K562 (cell line): ENCODE measurements around the gene MED13L. TPM values are rescaled to one million over a fixed set of nuclear protein-coding genes. Genes with fewer than 3 reads are reported as not detected.
"Not testable (repeated sequence)": the region's sequence is repeated elsewhere in the genome, so short reads cannot be mapped to it uniquely, and the experiment has no call there.

ENCODE experiments used
- ATAC-seq: fragments of 200-7000 bp; cut with Tn5 transposase; 3 replicates; pipeline ENCODE4 v1.9.1; 2020; ENCODE audit warnings: moderate library complexity
- BruUV-seq: library from RNA; stranded (reverse); fragments of 400-500 nt; replicated peaks from 2 replicates; lab custom pipeline; 2021; lab: Mats Ljungman, UMichigan
- CTCF ChIA-PET: fragments of 300-600 bp; formaldehyde crosslinking; extraction: SDS; loops from one replicate; lab custom pipeline; 2021; ENCODE audit warnings: low intra/inter-chr PET ratio; lab: Yijun Ruan, JAX
- POLR2A ChIA-PET: fragments of 300-600, 350-650 bp; sonication (Branson Sonifier 250); formaldehyde crosslinking; extraction: SDS; loops from one replicate; lab custom pipeline; 2021; ENCODE audit warnings: antibody characterized with exemption, inconsistent platforms; lab: Yijun Ruan, JAX
- DNase-seq, 4 experiments: peaks; one replicate each; pipeline versions ENCODE4 v3.0.0 to v3.0.0-alpha.2; 2011 to 2018; ENCODE audit warnings: low spot score in 3 of 4, mixed read lengths in 3 of 4; ENCODE audit errors: extremely low read depth in 1 of 4
- FAIRE-seq: peaks from 2 replicates; lab custom pipeline; 2011; peaks lifted over from hg19 to GRCh38; lab: Jason Lieb, UNC
- H2AFZ ChIP-seq: 2 replicates; pipeline ENCODE4 v1.6.0; 2011; ENCODE audit warnings: low read depth, low read length, control low read depth, inconsistent platforms
- H3K27ac ChIP-seq: fragments of 200-600 bp; 3 replicates; pipeline ENCODE4 v1.8.0; 2011; ENCODE audit warnings: low read depth, mild to moderate bottlenecking, control low read depth, inconsistent platforms, low read length, moderate library complexity, mixed read lengths; ENCODE audit errors: extremely low read depth
- H3K27me3 ChIP-seq, 2 experiments: fragments of 300-600 bp in 1 of 2; 2 replicates in 1 of 2; 3 replicates in 1 of 2; pipeline versions ENCODE4 v1.6.0 to v1.8.0; 2011; ENCODE audit warnings: inconsistent platforms in 2 of 2, low read length in 2 of 2, mild to moderate bottlenecking in 1 of 2, mixed read lengths in 1 of 2, moderate library complexity in 1 of 2; ENCODE audit not compliant: control insufficient read depth in 2 of 2, insufficient read depth in 2 of 2
- H3K36me3 ChIP-seq: fragments of 300-600 bp; 3 replicates; pipeline ENCODE4 v1.8.0; 2011; ENCODE audit warnings: mild to moderate bottlenecking, low read length, inconsistent platforms; ENCODE audit not compliant: control insufficient read depth, insufficient read depth
- H3K4me1 ChIP-seq, 2 experiments: fragments of 200-600 bp in 1 of 2; replicated peaks in 1 of 2; 2 replicates in 1 of 2; 3 replicates in 1 of 2; pipeline versions ENCODE4 v1.5.1 to v1.8.0; 2011; ENCODE audit warnings: inconsistent platforms in 2 of 2, low read length in 2 of 2, mild to moderate bottlenecking in 1 of 2, mixed read lengths in 1 of 2, moderate library complexity in 1 of 2; ENCODE audit not compliant: control insufficient read depth in 2 of 2, insufficient read depth in 2 of 2
- H3K4me2 ChIP-seq: 2 replicates; pipeline ENCODE4 v1.6.1; 2011; ENCODE audit warnings: low read length, control low read depth, inconsistent platforms, mixed read lengths; ENCODE audit not compliant: insufficient read depth
- H3K4me3 ChIP-seq: fragments of 200-600 bp; sonication (generic), shearing (Covaris generic); 2 replicates; pipeline ENCODE4 v1.5.1; 2016; ENCODE audit warnings: control low read depth, inconsistent platforms
- H3K79me2 ChIP-seq: fragments of 200-600 bp; 3 replicates; pipeline ENCODE4 v1.8.0; 2011; ENCODE audit warnings: low read length, inconsistent platforms; ENCODE audit not compliant: control insufficient read depth, insufficient read depth
- H3K9ac ChIP-seq, 2 experiments: 2 replicates each; pipeline versions ENCODE4 v1.6.0 to v1.6.1; 2011; ENCODE audit warnings: low read depth in 2 of 2, low read length in 2 of 2, control low read depth in 1 of 2, inconsistent platforms in 1 of 2, mild to moderate bottlenecking in 1 of 2, mixed read lengths in 1 of 2; ENCODE audit not compliant: insufficient read depth in 1 of 2
- H3K9me1 ChIP-seq: one replicate; pipeline ENCODE4 v1.6.0; 2011; ENCODE audit warnings: inconsistent platforms, mild to moderate bottlenecking, low read length, moderate library complexity; ENCODE audit not compliant: control insufficient read depth, insufficient read depth
- H3K9me3 ChIP-seq: replicated peaks from 2 replicates; pipeline ENCODE4 v1.5.1; 2011; ENCODE audit warnings: low read depth, low read length, inconsistent platforms; ENCODE audit not compliant: control insufficient read depth, insufficient read depth
- H4K20me1 ChIP-seq: replicated peaks from 2 replicates; pipeline ENCODE4 v1.6.1; 2011; ENCODE audit warnings: low read length, inconsistent platforms, mixed read lengths; ENCODE audit not compliant: control insufficient read depth, insufficient read depth
- CXXC5 ChIP-seq: fragments of 250-450 bp; sonication (Bioruptor Pico); IDR thresholded peaks from 2 replicates; pipeline ENCODE4 v1.8.0; 2022; ENCODE audit warnings: inconsistent platforms, mild to moderate bottlenecking, moderate library complexity
- GABPB1 ChIP-seq: sonication (generic); formaldehyde crosslinking; IDR thresholded peaks from 2 replicates; pipeline ENCODE4 v1.8.0; 2022; ENCODE audit warnings: mild to moderate bottlenecking, missing genetic modification reagents
- MECOM ChIP-seq: fragments of 250-450 bp; sonication (Bioruptor Pico); IDR thresholded peaks from 2 replicates; pipeline ENCODE4 v1.8.0; 2022; ENCODE audit warnings: inconsistent platforms
- NCOA4 ChIP-seq: fragments of 450-650 bp; IDR thresholded peaks from 2 replicates; pipeline ENCODE4 v1.6.1; 2018; ENCODE audit warnings: mild to moderate bottlenecking; ENCODE audit not compliant: partially characterized antibody
- NONO ChIP-seq, 2 experiments: fragments of 200-400 bp in 1 of 2; fragments of 450-650 bp in 1 of 2; formaldehyde crosslinking in 1 of 2; IDR thresholded peaks; 2 replicates each; pipeline ENCODE4 v1.6.1; 2017; ENCODE audit warnings: low read depth in 2 of 2, mild to moderate bottlenecking in 2 of 2, moderate library complexity in 2 of 2, low read length in 1 of 2
- PTBP1 ChIP-seq: fragments of 200-400 bp; formaldehyde crosslinking; IDR thresholded peaks from 2 replicates; pipeline ENCODE4 v1.6.1; 2017; ENCODE audit warnings: low read depth, low read length
- TBL1XR1 ChIP-seq, 2 experiments: IDR thresholded peaks; 2 replicates each; pipeline ENCODE4 v1.6.1; 2012; ENCODE audit warnings: improper control_type of control experiment in 2 of 2, low read length in 2 of 2, mild to moderate bottlenecking in 1 of 2
- XRCC5 ChIP-seq: fragments of 200-400 bp; formaldehyde crosslinking; IDR thresholded peaks from 2 replicates; pipeline ENCODE4 v1.6.1; 2017; ENCODE audit warnings: low read depth, mild to moderate bottlenecking, low read length
- YBX1 ChIP-seq: fragments of 450-650 bp; IDR thresholded peaks from 2 replicates; pipeline ENCODE4 v1.7.1; 2016; ENCODE audit warnings: mild to moderate bottlenecking
- ZNF780A ChIP-seq: fragments of 250-450 bp; sonication (Bioruptor Pico); IDR thresholded peaks from 2 replicates; pipeline ENCODE4 v1.5.0; 2021; ENCODE audit warnings: mild to moderate bottlenecking
- WGBS: fragments of 100-300 bp; shearing (Covaris generic); methylation state at CpG from one replicate; pipeline ENCODE4 v1.1.6; 2016; ENCODE audit warnings: low coverage, mixed read lengths; ENCODE audit not compliant: insufficient coverage; ENCODE audit errors: missing lambda C conversion rate; 5-methylcytosine and 5-hydroxymethylcytosine counted together
- in situ Hi-C: fragments of 300-500 bp; cut with MboI; formaldehyde crosslinking; loops from 4 replicates; pipeline ENCODE4 v1.15.0; 2018; ENCODE audit warnings: inconsistent platforms, mixed read lengths
- intact Hi-C: fragments of 100-400 bp; cut with micrococcal nuclease; formaldehyde crosslinking; loops from 2 replicates; pipeline ENCODE4 v1.14.2; 2022
- polyA plus RNA-seq, 8 experiments: library from polyadenylated mRNA; depleted of rRNA in 4 of 8; stranded (reverse) in 5 of 8; unstranded in 3 of 8; fragments of >200 nt; fragmentation: Nextera tagmentation in 2 of 8; fragmentation: Illumina TruSeq in 1 of 8; extraction: Ambion mirVana in 2 of 8; extraction: Trizol in 1 of 8; gene quantifications; 2 replicates each; pipeline versions ENCODE4 v1.2.1 to v1.2.3, GENCODE V29; 2011 to 2014; ENCODE audit warnings: inconsistent platforms in 1 of 8, missing spikeins in 1 of 8
- total RNA-seq, 7 experiments: library from RNA; depleted of rRNA in 6 of 7; stranded (reverse); fragments of >200 nt in 6 of 7; fragmentation: Illumina TruSeq in 2 of 7; extraction: Trizol in 2 of 7; gene quantifications; 2 replicates each; pipeline versions ENCODE4 v1.2.1 to v1.2.3, GENCODE V29; 2011 to 2021; ENCODE audit warnings: low replicate concordance in 1 of 7
- TF ChIP-seq, protein P1 (sequence below): sonication (generic); formaldehyde crosslinking; IDR thresholded peaks from 2 replicates; pipeline ENCODE4 v1.8.0; 2022; ENCODE audit warnings: mild to moderate bottlenecking, missing genetic modification reagents

MED13L gene
- total and polyA plus RNA-seq, 9 of the 15 experiments (the other 6 are each of a cell fraction or from before 2014, with no cell fraction given): 13.4 to 90.3 (median 36.9) TPM

DNA sequence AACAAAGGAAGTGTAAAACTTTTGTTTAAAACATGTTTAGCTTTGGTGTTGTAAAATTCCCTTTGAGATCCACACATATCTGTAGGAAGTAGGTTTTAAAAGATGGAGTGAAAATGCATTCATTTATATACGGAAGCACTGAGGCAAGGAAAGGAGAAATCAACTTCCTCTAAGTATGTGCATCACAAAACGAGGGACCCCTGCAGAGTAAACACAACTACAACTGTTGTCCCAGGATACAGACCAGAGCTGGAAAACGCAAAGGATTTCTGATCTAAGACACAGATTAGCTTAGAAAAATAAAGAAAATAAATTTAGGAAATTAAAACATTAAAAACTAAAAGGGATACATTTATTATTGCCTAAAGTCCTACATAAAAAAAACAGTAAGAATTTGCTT is 297.6 kb downstream of the MED13L start (continued):
- TF ChIP-seq ZNF780A (CRISPR knock-in tag) (no peak), PTBP1 (no peak)

DNA sequence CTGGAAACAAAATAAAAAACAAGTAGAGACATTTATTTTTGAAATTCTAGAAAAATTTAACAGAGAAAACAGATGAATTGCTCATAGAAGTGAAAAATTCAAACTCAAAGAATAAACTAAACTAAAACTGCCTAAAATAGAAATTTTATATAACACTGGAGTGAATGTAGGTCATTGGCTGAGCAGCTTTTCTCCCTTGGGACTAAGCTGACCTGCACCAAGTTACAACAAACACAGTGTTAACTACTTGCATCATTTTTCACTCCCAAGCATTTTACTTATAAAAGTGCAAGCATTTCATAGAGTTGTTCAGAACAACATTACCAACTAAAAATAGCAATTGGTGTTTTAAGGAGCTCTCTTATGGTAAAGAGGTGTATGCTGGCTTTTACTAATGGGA is 298.1 kb downstream of the MED13L start:
- H3K79me2 ChIP-seq: no peaks in the 10 kb centered on the region

DNA sequence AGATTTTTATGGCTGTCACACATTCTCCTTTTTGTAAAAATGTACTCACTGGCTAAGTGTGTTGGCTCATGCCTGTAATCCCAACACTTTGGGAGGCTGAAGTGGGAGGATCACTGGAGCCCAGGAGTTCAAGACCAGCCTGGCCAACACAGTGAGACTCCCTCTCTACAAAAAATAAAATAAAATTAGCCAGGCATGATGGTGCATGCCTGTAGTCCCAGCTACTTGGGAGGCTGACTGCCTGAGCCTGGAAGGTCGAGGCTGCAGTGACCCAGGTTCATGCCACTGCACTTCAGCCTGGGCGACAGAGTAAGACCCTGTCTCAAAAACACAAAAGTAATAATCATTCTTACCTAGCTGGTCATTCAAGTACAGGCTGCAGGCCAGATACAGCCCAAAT is 300.7 kb downstream of the MED13L start:
- in situ Hi-C loops: loop anchor here (25.0 kb wide), 1 partner anchor 710 kb away; no protein-coding TSS in a partner anchor
- H3K36me3 ChIP-seq: peaks cover 81% of the 10 kb centered on the region

More for the DNA sequence above, 298.1 kb downstream of the MED13L start:
- CTCF ChIA-PET: no interaction called here
- Histone ChIP-seq H3K36me3 (peaks cover 81% of the 10 kb centered on the region), H3K4me2 (no peak overlapping the region), H3K27ac (no peak overlapping the region), H3K27me3 (no peaks in the 10 kb centered on the region), H2AFZ (no peak overlapping the region), H3K9me1 (no peaks in the 10 kb centered on the region), H3K4me3 (no peak overlapping the region), H3K9me3 (no peaks in the 10 kb centered on the region)
- FAIRE-seq (no peak), ATAC-seq (no peak)
- BruUV-seq: no TSS peak
- in situ Hi-C loops: loop anchor here (25.0 kb wide), 1 partner anchor 708 kb away; no protein-coding TSS in a partner anchor
- TF ChIP-seq TBL1XR1 (IDR thresholded peaks at IDR 0.05; ENCODE audit: low read length in 2 of 2) (no peak), NCOA4 (no peak), CXXC5 (CRISPR knock-in tag) (no peak), YBX1 (no peak), NONO (IDR thresholded peaks at IDR 0.05; ENCODE audit: low read depth in 2 of 2, low read length in 1 of 2) (no peak), XRCC5 (no peak), GABPB1 (CRISPR knock-in tag) (no peak), MECOM (CRISPR knock-in tag) (no peak)
- TF ChIP-seq, protein P1, sequence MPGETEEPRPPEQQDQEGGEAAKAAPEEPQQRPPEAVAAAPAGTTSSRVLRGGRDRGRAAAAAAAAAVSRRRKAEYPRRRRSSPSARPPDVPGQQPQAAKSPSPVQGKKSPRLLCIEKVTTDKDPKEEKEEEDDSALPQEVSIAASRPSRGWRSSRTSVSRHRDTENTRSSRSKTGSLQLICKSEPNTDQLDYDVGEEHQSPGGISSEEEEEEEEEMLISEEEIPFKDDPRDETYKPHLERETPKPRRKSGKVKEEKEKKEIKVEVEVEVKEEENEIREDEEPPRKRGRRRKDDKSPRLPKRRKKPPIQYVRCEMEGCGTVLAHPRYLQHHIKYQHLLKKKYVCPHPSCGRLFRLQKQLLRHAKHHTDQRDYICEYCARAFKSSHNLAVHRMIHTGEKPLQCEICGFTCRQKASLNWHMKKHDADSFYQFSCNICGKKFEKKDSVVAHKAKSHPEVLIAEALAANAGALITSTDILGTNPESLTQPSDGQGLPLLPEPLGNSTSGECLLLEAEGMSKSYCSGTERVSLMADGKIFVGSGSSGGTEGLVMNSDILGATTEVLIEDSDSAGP (CRISPR knock-in tag): no peak
- TF ChIP-seq, all 486 proteins: peak for 0
- intact Hi-C loops: no loop called here
- Histone ChIP-seq H3K9ac (no peak overlapping the region), H4K20me1 (no peaks in the 10 kb centered on the region), H3K4me1 (no peaks in the 10 kb centered on the region)
- POLR2A ChIA-PET: interaction anchor here (1.1 kb wide), 1 partner anchor 8 kb away, joined by 4 read pairs; no protein-coding TSS in a partner anchor
- DNase-seq: no peak

More for the DNA sequence above, 300.7 kb downstream of the MED13L start:
- WGBS: 93% methylated on average over 2 of the region's 2 CpGs
- ATAC-seq, DNase-seq, H3K9ac ChIP-seq, H4K20me1 ChIP-seq, CTCF ChIA-PET, H3K4me2 ChIP-seq, H3K27ac ChIP-seq, H3K27me3 ChIP-seq, H3K4me3 ChIP-seq, BruUV-seq, H3K9me3 ChIP-seq, FAIRE-seq, H3K9me1 ChIP-seq, H3K4me1 ChIP-seq, H3K79me2 ChIP-seq, intact Hi-C loops, H2AFZ ChIP-seq: not testable (repeated sequence)
- POLR2A ChIA-PET: interaction anchor here (0.7 to 3.1 kb wide), 2 partner anchors 9 to 19 kb away, joined by 3 to 7 read pairs; no protein-coding TSS in a partner anchor
